ENCODE measurements around the gene CACNA2D2.

Gene CACNA2D2

GRCh38 chr3:50401978-50402595 is 101.3 kb downstream of the CACNA2D2 start:
- Histone ChIP-seq H3K9ac (ENCODE audit: low read length) (no peak overlapping the region), H4K20me1 (ENCODE audit: insufficient read depth, low read length) (no peaks in the 10 kb centered on the region), H2AFZ (ENCODE audit: low read length) (no peak overlapping the region), H3K4me2 (ENCODE audit: low read length) (no peak overlapping the region), H3K4me3 (ENCODE audit: low read depth, low read length, poor library complexity, severe bottlenecking) (no peak overlapping the region), H3K36me3 (ENCODE audit: insufficient read depth, low read length) (no peaks in the 10 kb centered on the region), H3K79me2 (ENCODE audit: insufficient read depth, low read length) (no peaks in the 10 kb centered on the region), H3F3A (ENCODE audit: insufficient read depth, low read length) (no peaks in the 10 kb centered on the region), H3K9me3 (ENCODE audit: low read length) (no peaks in the 10 kb centered on the region), H3K9me2 (ENCODE audit: low read depth, low read length) (no peaks in the 10 kb centered on the region), H3K27ac (ENCODE audit: low read depth, low read length, poor library complexity, severe bottlenecking) (no peak overlapping the region), H3K27me3 (ENCODE audit: insufficient read depth, low read length) (no peaks in the 10 kb centered on the region), H3K4me1 (ENCODE audit: insufficient read depth, low read length, severe bottlenecking) (no peaks in the 10 kb centered on the region)
- TF ChIP-seq EZH2 (IDR thresholded peaks at IDR 0.05; ENCODE audit: borderline replicate concordance, low read length) (no peak), CTCF (IDR thresholded peaks at IDR 0.05; ENCODE audit: low read length) (no peak)

GRCh38 chr3:50396502-50396901 is 106.9 kb downstream of the CACNA2D2 start:
- Histone ChIP-seq H3K4me2 (ENCODE audit: low read length) (no peak overlapping the region), H3K9me3 (ENCODE audit: low read length) (no peaks in the 10 kb centered on the region), H3K79me2 (ENCODE audit: insufficient read depth, low read length) (no peaks in the 10 kb centered on the region), H3K27ac (ENCODE audit: low read depth, low read length, poor library complexity, severe bottlenecking) (no peak overlapping the region), H3K9me2 (ENCODE audit: low read depth, low read length) (no peaks in the 10 kb centered on the region), H3K36me3 (ENCODE audit: insufficient read depth, low read length) (no peaks in the 10 kb centered on the region), H4K20me1 (ENCODE audit: insufficient read depth, low read length) (no peaks in the 10 kb centered on the region), H3K4me3 (ENCODE audit: low read depth, low read length, poor library complexity, severe bottlenecking) (no peak overlapping the region), H3F3A (ENCODE audit: insufficient read depth, low read length) (no peaks in the 10 kb centered on the region), H3K9ac (ENCODE audit: low read length) (no peak overlapping the region), H3K27me3 (ENCODE audit: insufficient read depth, low read length) (no peaks in the 10 kb centered on the region), H3K4me1 (ENCODE audit: insufficient read depth, low read length, severe bottlenecking) (no peaks in the 10 kb centered on the region), H2AFZ (ENCODE audit: low read length) (no peak overlapping the region)
- TF ChIP-seq EZH2 (IDR thresholded peaks at IDR 0.05; ENCODE audit: borderline replicate concordance, low read length) (no peak), CTCF (IDR thresholded peaks at IDR 0.05; ENCODE audit: low read length) (no peak)

GRCh38 chr3:50395070-50395860 is 108.2 kb downstream of the CACNA2D2 start:
- H3K9ac ChIP-seq (ENCODE audit: low read length): no peak overlapping the region
- no peaks in the 10 kb centered on the region for H4K20me1 ChIP-seq (ENCODE audit: insufficient read depth, low read length)
- H3F3A ChIP-seq (ENCODE audit: insufficient read depth, low read length): no peaks in the 10 kb centered on the region
- no peaks in the 10 kb centered on the region for H3K9me2 ChIP-seq (ENCODE audit: low read depth, low read length)
- H3K4me1 ChIP-seq (ENCODE audit: insufficient read depth, low read length, severe bottlenecking): no peaks in the 10 kb centered on the region
- H2AFZ ChIP-seq (ENCODE audit: low read length): no peak overlapping the region
- no peak overlapping the region for H3K4me2 ChIP-seq (ENCODE audit: low read length)
- no peaks in the 10 kb centered on the region for H3K9me3 ChIP-seq (ENCODE audit: low read length)
- H3K4me3 ChIP-seq (ENCODE audit: low read depth, low read length, poor library complexity, severe bottlenecking): no peak overlapping the region
- H3K79me2 ChIP-seq (ENCODE audit: insufficient read depth, low read length): no peaks in the 10 kb centered on the region
- H3K27me3 ChIP-seq (ENCODE audit: insufficient read depth, low read length): no peaks in the 10 kb centered on the region
- H3K36me3 ChIP-seq (ENCODE audit: insufficient read depth, low read length): no peaks in the 10 kb centered on the region
- H3K27ac ChIP-seq (ENCODE audit: low read depth, low read length, poor library complexity, severe bottlenecking): no peak overlapping the region
- TF ChIP-seq CTCF (IDR thresholded peaks at IDR 0.05; ENCODE audit: low read length): no peak
- TF ChIP-seq EZH2 (IDR thresholded peaks at IDR 0.05; ENCODE audit: borderline replicate concordance, low read length): no peak

All from OCI-LY1 (cell line).